Measurements from ENCODE around the gene SLC6A18. TPM values are rescaled to one million over a fixed set of nuclear protein-coding genes. Genes with fewer than 3 reads are reported as not detected.

SLC6A18 gene
- total RNA-seq, 1 experiment from 2014 or later = not detected

GRCh38 chr5:1192971-1193590 is 32.1 kb upstream of the SLC6A18 start:
- CTCF ChIA-PET = no interaction called here
- peak; percentile 37 for ATAC-seq
- no TSS peak for BruUV-seq (replicated peaks)

GRCh38 chr5:1193591-1193985 is 31.6 kb upstream of the SLC6A18 start:
- Histone ChIP-seq H3K27ac (ENCODE audit: low read length) (no peak overlapping the region), H3K4me1 (ENCODE audit: control insufficient read depth, insufficient read depth, low read length) (no peaks in the 10 kb centered on the region), H3K9me3 (ENCODE audit: control insufficient read depth, insufficient read depth, low read depth, low read length) (no peaks in the 10 kb centered on the region), H3K36me3 (ENCODE audit: control insufficient read depth, insufficient read depth, low read length) (no peaks in the 10 kb centered on the region; the same call in 1 of the 2 replicates), H3K4me3 (ENCODE audit: low read depth in 2 of 2, low read length in 2 of 2) (no peak overlapping the region), H3K27me3 (ENCODE audit: control insufficient read depth, insufficient read depth, low read length) (peaks cover 10% of the 10 kb centered on the region)
- ChIA-PET POLR2A (no interaction called here), CTCF (no interaction called here)
- TF ChIP-seq REST (IDR thresholded peaks at IDR 0.05; ENCODE audit: insufficient read depth in 1 of 2, low read depth in 2 of 2, low read length in 1 of 2) (no peak), CTCF (IDR thresholded peaks at IDR 0.05) (no peak), POLR2AphosphoS5 (IDR thresholded peaks at IDR 0.05; ENCODE audit: low read depth, low read length) (no peak), SIN3A (IDR thresholded peaks at IDR 0.05; ENCODE audit: borderline replicate concordance, insufficient read depth, low read depth, low read length) (no peak), TCF7L2 (IDR thresholded peaks at IDR 0.05; ENCODE audit: low read depth, low read length) (no peak)
- intact Hi-C loops (cut with micrococcal nuclease; ENCODE audit: unreplicated experiment) = no loop called here
- BruUV-seq (replicated peaks) = no TSS peak
- ATAC-seq = peak; percentile 46
- in situ Hi-C loops (cut with HindIII; ENCODE audit: low pct_unique_long_range_greater_than_20kb, low sequenced_read_pairs) = no loop called here
- no peak for DNase-seq (ENCODE audit: low read depth, low spot score)

More at GRCh38 chr5:1192971-1193590, 32.1 kb upstream of the SLC6A18 start:
- DNase-seq (ENCODE audit: low read depth, low spot score) = no peak
- Histone ChIP-seq H3K36me3 (ENCODE audit: control insufficient read depth, insufficient read depth, low read length) (no peaks in the 10 kb centered on the region; the same call in 1 of the 2 replicates), H3K9me3 (ENCODE audit: control insufficient read depth, insufficient read depth, low read depth, low read length) (no peaks in the 10 kb centered on the region), H3K27ac (ENCODE audit: low read length) (no peak overlapping the region), H3K4me3 (ENCODE audit: low read depth in 2 of 2, low read length in 2 of 2) (no peak overlapping the region), H3K4me1 (ENCODE audit: control insufficient read depth, insufficient read depth, low read length) (no peaks in the 10 kb centered on the region), H3K27me3 (ENCODE audit: control insufficient read depth, insufficient read depth, low read length) (peaks cover 13% of the 10 kb centered on the region)
- POLR2A ChIA-PET = no interaction called here
- TF ChIP-seq REST (IDR thresholded peaks at IDR 0.05; ENCODE audit: insufficient read depth in 1 of 2, low read depth in 2 of 2, low read length in 1 of 2) (no peak), CTCF (IDR thresholded peaks at IDR 0.05) (no peak), TCF7L2 (IDR thresholded peaks at IDR 0.05; ENCODE audit: low read depth, low read length) (no peak), POLR2AphosphoS5 (IDR thresholded peaks at IDR 0.05; ENCODE audit: low read depth, low read length) (no peak), SIN3A (IDR thresholded peaks at IDR 0.05; ENCODE audit: borderline replicate concordance, insufficient read depth, low read depth, low read length) (no peak)
- intact Hi-C loops (cut with micrococcal nuclease; ENCODE audit: unreplicated experiment) (no loop called here), in situ Hi-C loops (cut with HindIII; ENCODE audit: low pct_unique_long_range_greater_than_20kb, low sequenced_read_pairs) (no loop called here)

All from Panc1 (cell line).